OCI-LY3 (cell line): ENCODE results near the gene WDR38.
"Not testable (repeated sequence)": the region's sequence is repeated elsewhere in the genome, so short reads cannot be mapped to it uniquely, and the experiment has no call there.

ENCODE experiments used
- H2AFZ ChIP-seq: fragments of 200-600, 300-600 bp; shearing (Covaris generic); 2 replicates; pipeline ENCODE4 v1.6.0; 2014; ENCODE audit warnings: antibody characterized with exemption, low read depth, low read length
- H3K27ac ChIP-seq: fragments of 200-600, 300-600 bp; sonication (generic); 2 replicates; pipeline ENCODE4 v1.5.1; 2014; ENCODE audit warnings: mild to moderate bottlenecking, low read length, moderate library complexity, mixed read lengths
- H3K27me3 ChIP-seq: fragments of 200-600, 300-600 bp; sonication (generic); 2 replicates; pipeline ENCODE4 v1.6.1; 2014; ENCODE audit warnings: low read depth, low read length, mixed read lengths
- H3K36me3 ChIP-seq: fragments of 200-600, 300-600 bp; sonication (generic); replicated peaks from 2 replicates; pipeline ENCODE3; 2014; ENCODE audit warnings: low read depth, low read length, mixed read lengths
- H3K4me1 ChIP-seq: fragments of 300-600, 200-600 bp; sonication (generic); 2 replicates; pipeline ENCODE4 v1.6.1; 2014; ENCODE audit warnings: low read length, mixed read lengths
- H3K4me2 ChIP-seq: fragments of 200-600, 300-600 bp; sonication (generic); 2 replicates; pipeline ENCODE4 v1.6.1; 2014; ENCODE audit warnings: low read length, mixed read lengths
- H3K4me3 ChIP-seq: fragments of 300-600, 200-600 bp; sonication (generic); 2 replicates; pipeline ENCODE4 v1.5.1; 2014; ENCODE audit warnings: antibody characterized with exemption, mild to moderate bottlenecking, low read length, moderate library complexity
- H3K79me2 ChIP-seq: fragments of 300-600, 200-600 bp; shearing (Covaris generic); 2 replicates; pipeline ENCODE4 v1.6.1; 2014; ENCODE audit warnings: mild to moderate bottlenecking, low read length, mixed read lengths
- H3K9ac ChIP-seq: fragments of 300-600, 200-600 bp; shearing (Covaris generic); 2 replicates; pipeline ENCODE4 v1.6.0; 2014; ENCODE audit warnings: mild to moderate bottlenecking, low read length, moderate library complexity
- H3K9me3 ChIP-seq: fragments of 200-600, 300-600 bp; shearing (Covaris generic); 2 replicates; pipeline ENCODE4 v1.6.1; 2014; ENCODE audit warnings: low read length, mixed read lengths; ENCODE audit not compliant: insufficient read depth
- H4K20me1 ChIP-seq: fragments of 200-600, 300-600 bp; sonication (generic); 2 replicates; pipeline ENCODE4 v1.6.1; 2016; ENCODE audit warnings: low read length, mixed read lengths; ENCODE audit not compliant: insufficient read depth
- CTCF ChIP-seq: fragments of 200-600, 300-600 bp; sonication (generic); IDR thresholded peaks from 2 replicates; pipeline ENCODE4 v1.5.1; 2014; ENCODE audit warnings: antibody characterized with exemption, low read length, low read depth
- EZH2phosphoT487 ChIP-seq: fragments of 200-600 bp; shearing (Covaris generic); IDR thresholded peaks from 2 replicates; pipeline ENCODE4 v1.6.1; 2018; ENCODE audit warnings: antibody characterized with exemption, mixed run types, low read depth

WDR38 gene

GRCh38 chr9:124835026-124835557, 18.2 kb upstream of the WDR38 start:
- Histone ChIP-seq H3K27ac (no peak overlapping the region), H3K4me3 (no peak overlapping the region), H3K9ac (no peak overlapping the region), H3K36me3 (no peaks in the 10 kb centered on the region), H3K4me2 (no peak overlapping the region), H3K4me1 (peaks cover 7% of the 10 kb centered on the region; the same call in 1 of the 2 replicates), H2AFZ (no peak overlapping the region), H3K27me3 (no peaks in the 10 kb centered on the region), H3K79me2 (no peaks in the 10 kb centered on the region), H3K9me3 (no peaks in the 10 kb centered on the region), H4K20me1 (no peaks in the 10 kb centered on the region)
- TF ChIP-seq CTCF = no peak
- TF ChIP-seq EZH2phosphoT487 = no peak

GRCh38 chr9:124838132-124838531, 15.1 kb upstream of the WDR38 start:
- H3K27me3 ChIP-seq, H3K4me2 ChIP-seq, H2AFZ ChIP-seq, H3K36me3 ChIP-seq, H3K9ac ChIP-seq, H3K9me3 ChIP-seq, H3K4me3 ChIP-seq, H3K27ac ChIP-seq, H4K20me1 ChIP-seq, H3K79me2 ChIP-seq: not testable (repeated sequence)
- peaks cover 11% of the 10 kb centered on the region; the same call in 1 of the 2 replicates for H3K4me1 ChIP-seq

DNA sequence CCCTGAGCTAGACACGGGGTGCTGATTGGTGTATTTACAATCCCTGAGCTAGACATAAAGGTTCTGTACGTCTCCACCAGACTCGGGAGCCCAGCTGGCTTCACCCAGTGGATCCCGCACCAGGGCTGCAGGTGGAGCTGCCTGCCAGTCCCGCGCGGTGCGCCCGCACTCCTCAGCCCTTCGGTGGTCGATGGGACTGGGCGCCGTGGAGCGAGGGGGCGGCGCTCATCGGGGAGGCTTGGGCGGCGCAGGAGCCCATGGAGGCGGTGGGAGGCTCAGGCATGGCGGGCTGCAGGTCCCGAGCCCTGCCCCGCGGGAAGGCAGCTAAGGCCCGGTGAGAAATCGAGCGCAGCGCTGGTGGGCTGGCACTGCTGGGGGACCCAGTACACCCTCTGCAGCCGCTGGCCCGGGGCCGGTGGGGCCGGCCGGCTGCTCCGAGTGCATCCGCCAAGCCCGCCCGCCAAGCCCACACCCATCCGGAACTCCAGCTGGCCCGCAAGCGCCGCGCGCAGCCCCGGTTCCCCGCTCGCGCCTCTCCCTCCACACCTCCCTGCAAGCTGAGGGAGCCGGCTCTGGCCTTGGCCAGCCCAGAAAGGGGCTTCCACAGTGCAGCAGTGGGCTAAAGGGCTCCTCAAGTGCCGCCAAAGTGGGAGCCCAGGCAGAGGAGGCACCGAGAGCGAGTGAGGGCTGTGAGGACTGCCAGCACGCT, 14.5 kb upstream of the WDR38 start:
- peaks cover 11% of the 10 kb centered on the region; the same call in 1 of the 2 replicates for H3K4me1 ChIP-seq
- H3K9ac ChIP-seq, H3K4me3 ChIP-seq, H3K9me3 ChIP-seq, H3K4me2 ChIP-seq, H3K27me3 ChIP-seq, H4K20me1 ChIP-seq, H3K36me3 ChIP-seq, H3K27ac ChIP-seq, H3K79me2 ChIP-seq, H2AFZ ChIP-seq: not testable (repeated sequence)

DNA sequence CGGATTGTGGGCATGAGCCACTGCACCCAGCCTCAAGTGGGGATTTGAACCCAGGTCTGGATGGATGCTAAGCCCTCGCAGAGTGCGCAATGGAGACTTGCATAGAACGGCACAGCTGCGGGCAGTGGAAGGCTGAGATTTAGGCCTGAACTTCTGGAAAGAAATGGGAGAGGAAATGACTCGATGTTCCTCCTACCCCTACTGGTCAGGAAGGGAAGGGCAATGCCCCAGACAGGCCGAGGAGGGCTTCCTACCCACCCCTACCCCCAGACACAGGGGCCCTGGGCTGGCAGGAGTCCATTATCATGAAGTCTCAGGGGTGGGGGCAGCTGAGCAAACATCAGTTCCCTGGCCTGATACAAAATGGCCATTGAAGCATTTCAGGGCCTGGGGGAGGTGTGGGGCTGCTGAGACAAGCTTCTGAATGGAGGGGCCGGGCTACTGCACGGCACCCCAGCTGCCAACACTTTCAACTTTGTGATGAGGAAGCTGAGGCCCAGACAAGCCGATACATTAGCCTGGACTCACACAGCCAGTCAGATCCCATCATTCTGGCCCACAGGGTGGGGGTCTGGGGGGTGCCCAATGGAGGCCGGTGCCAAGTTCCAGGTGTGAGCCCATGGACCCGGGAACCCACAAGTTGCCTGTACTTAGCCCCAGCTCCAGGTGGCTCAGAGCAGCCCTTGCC, 13.5 kb upstream of the WDR38 start:
- Histone ChIP-seq H4K20me1 (no peaks in the 10 kb centered on the region), H3K27me3 (no peaks in the 10 kb centered on the region), H3K9me3 (no peaks in the 10 kb centered on the region), H3K4me2 (peak overlapping the region; percentile 50), H3K36me3 (no peaks in the 10 kb centered on the region), H3K4me3 (0 out of 2 replicates have a peak overlapping the region, but pooled peaks have one; percentile 24), H3K4me1 (peaks cover 11% of the 10 kb centered on the region; the same call in 1 of the 2 replicates), H3K27ac (no peak overlapping the region), H2AFZ (peak overlapping the region; percentile 78), H3K79me2 (no peaks in the 10 kb centered on the region), H3K9ac (no peak overlapping the region)
- TF ChIP-seq CTCF (peak; percentile 42), EZH2phosphoT487 (no peak)

- H3K27ac ChIP-seq = no peak overlapping the region
- peak overlapping the region; percentile 50 for H3K4me2 ChIP-seq
- no peaks in the 10 kb centered on the region for H3K9me3 ChIP-seq
- peak overlapping the region; percentile 24 for H3K4me3 ChIP-seq
- H2AFZ ChIP-seq = peak overlapping the region; percentile 78; the same call in 1 of the 2 replicates
- H4K20me1 ChIP-seq = no peaks in the 10 kb centered on the region
- H3K27me3 ChIP-seq = no peaks in the 10 kb centered on the region
- H3K9ac ChIP-seq = 0 out of 2 replicates have a peak overlapping the region, but pooled peaks have one; percentile 11
- TF ChIP-seq EZH2phosphoT487 (no peak), CTCF (peak; percentile 73)
- peaks cover 11% of the 10 kb centered on the region; the same call in 1 of the 2 replicates for H3K4me1 ChIP-seq
- H3K79me2 ChIP-seq = no peaks in the 10 kb centered on the region
- no peaks in the 10 kb centered on the region for H3K36me3 ChIP-seq
Observed at GRCh38 chr9:124840300-124840833, 12.9 kb upstream of the WDR38 start.
